Pons (tissue), 1 donor: ENCODE data around the gene HYKK.
"Not testable (repeated sequence)": the region's sequence is repeated elsewhere in the genome, so short reads cannot be mapped to it uniquely, and the experiment has no call there.

Experiments
- DNase-seq: peaks from one replicate; pipeline ENCODE4 v3.0.0-alpha.2; 2016; ENCODE audit warnings: low spot score

The HYKK gene

GRCh38 chr15:78540141-78540870 is 32.9 kb downstream of the HYKK start, which contains the start of gene PSMA4:
PSMA4 (plus strand) TSS chr15:78540444; CDS start chr15:78541928, 1,484 bp downstream.
- peak; percentile 87 for DNase-seq

GRCh38 chr15:78540871-78541743 is 33.7 kb downstream of the HYKK start:
- peak; percentile 48 for DNase-seq

- DNase-seq, result no peak
These were observed 34.3 kb downstream of the HYKK start for GRCh38 chr15:78541744-78542034.

GRCh38 chr15:78542647-78543046 is 35.3 kb downstream of the HYKK start:
- DNase-seq, result no peak

GRCh38 chr15:78550194-78550593 is 42.8 kb downstream of the HYKK start:
- no peak for DNase-seq

GRCh38 chr15:78550815-78551214 is 43.4 kb downstream of the HYKK start:
- DNase-seq, result no peak

- no peak for DNase-seq
These were observed 44.5 kb downstream of the HYKK start for GRCh38 chr15:78551902-78552301.

GRCh38 chr15:78552597-78552996 is 45.2 kb downstream of the HYKK start:
- no peak for DNase-seq

GRCh38 chr15:78560201-78560600 is 52.8 kb downstream of the HYKK start:
- DNase-seq, result not testable (repeated sequence)

- DNase-seq, result no peak
These were observed 54.1 kb downstream of the HYKK start for GRCh38 chr15:78561490-78561889.

- DNase-seq, result no peak
These were observed 55.7 kb downstream of the HYKK start for GRCh38 chr15:78563092-78563491.

GRCh38 chr15:78564743-78565096 is 57.3 kb downstream of the HYKK start:
- no peak for DNase-seq

GRCh38 chr15:78565097-78565950 is 57.9 kb downstream of the HYKK start, which contains the start of gene CHRNA5:
CHRNA5 (plus strand) TSS chr15:78565520; CDS start chr15:78565720, 200 bp downstream.
- DNase-seq, result no peak

- no peak for DNase-seq
These were observed 58.8 kb downstream of the HYKK start for GRCh38 chr15:78565951-78566774.

GRCh38 chr15:78567531-78567930 is 60.2 kb downstream of the HYKK start:
- no peak for DNase-seq

- DNase-seq, result no peak
These were observed 63.3 kb downstream of the HYKK start for GRCh38 chr15:78570710-78571109.

GRCh38 chr15:78571382-78571781 is 64.0 kb downstream of the HYKK start:
- DNase-seq, result no peak

GRCh38 chr15:78573416-78573815 is 66.0 kb downstream of the HYKK start:
- DNase-seq, result no peak

- no peak for DNase-seq
These were observed 67.6 kb downstream of the HYKK start for GRCh38 chr15:78574944-78575343.
